Measurements from ENCODE around the gene TRIM67. TPM values are rescaled to one million over a fixed set of nuclear protein-coding genes. Genes with fewer than 3 reads are reported as not detected.

TRIM67 gene
- total and polyA plus RNA-seq, 8 donors, result 0.06 to 1.5 (median 0.77) TPM; not detected in 1

GRCh38 chr1:231236208-231236591 lies 74.3 kb downstream of the TRIM67 start:
- no peaks in the 10 kb centered on the region for H3K9me3 ChIP-seq
- H3K36me3 ChIP-seq, result peaks cover 0 to 24% of the 10 kb centered on the region in 2 donors
- TF ChIP-seq, protein P1, sequence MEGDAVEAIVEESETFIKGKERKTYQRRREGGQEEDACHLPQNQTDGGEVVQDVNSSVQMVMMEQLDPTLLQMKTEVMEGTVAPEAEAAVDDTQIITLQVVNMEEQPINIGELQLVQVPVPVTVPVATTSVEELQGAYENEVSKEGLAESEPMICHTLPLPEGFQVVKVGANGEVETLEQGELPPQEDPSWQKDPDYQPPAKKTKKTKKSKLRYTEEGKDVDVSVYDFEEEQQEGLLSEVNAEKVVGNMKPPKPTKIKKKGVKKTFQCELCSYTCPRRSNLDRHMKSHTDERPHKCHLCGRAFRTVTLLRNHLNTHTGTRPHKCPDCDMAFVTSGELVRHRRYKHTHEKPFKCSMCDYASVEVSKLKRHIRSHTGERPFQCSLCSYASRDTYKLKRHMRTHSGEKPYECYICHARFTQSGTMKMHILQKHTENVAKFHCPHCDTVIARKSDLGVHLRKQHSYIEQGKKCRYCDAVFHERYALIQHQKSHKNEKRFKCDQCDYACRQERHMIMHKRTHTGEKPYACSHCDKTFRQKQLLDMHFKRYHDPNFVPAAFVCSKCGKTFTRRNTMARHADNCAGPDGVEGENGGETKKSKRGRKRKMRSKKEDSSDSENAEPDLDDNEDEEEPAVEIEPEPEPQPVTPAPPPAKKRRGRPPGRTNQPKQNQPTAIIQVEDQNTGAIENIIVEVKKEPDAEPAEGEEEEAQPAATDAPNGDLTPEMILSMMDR (IDR thresholded peaks at IDR 0.05), result no peak
- no peak overlapping the region for H3K4me3 ChIP-seq
- no peak overlapping the region for H3K27ac ChIP-seq
- ATAC-seq (no peak), DNase-seq (no peak)
- H3K4me1 ChIP-seq, result peaks cover 6 to 24% of the 10 kb centered on the region in 2 donors
- no peaks in the 10 kb centered on the region for H3K27me3 ChIP-seq
- intact Hi-C loops (cut with DNase I), result no loop called here

DNA sequence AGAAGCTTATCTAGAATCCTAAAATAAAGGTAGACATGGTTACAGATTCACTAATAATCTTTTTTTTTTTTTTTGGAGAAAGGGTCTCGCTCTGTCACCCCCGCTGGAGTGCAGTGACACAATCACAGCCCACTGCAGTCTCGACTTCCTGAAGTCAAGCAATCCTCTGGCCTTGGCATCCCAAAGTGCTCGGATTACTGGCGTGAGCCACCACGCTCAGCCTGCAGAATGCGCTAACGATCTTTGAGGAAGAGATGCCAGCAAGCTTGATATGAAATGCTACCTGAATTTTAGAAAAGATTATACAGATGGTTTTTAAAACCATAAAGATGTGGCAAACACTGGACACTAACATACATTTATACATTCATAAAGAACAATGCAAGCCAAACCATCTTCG lies 75.1 kb downstream of the TRIM67 start:
- DNase-seq, result peak in 1 of 4 donors; percentile 10
- no peak for ATAC-seq
- H3K4me3 ChIP-seq, result no peak overlapping the region
- H3K36me3 ChIP-seq, result peaks cover 0 to 24% of the 10 kb centered on the region in 2 donors
- no peaks in the 10 kb centered on the region for H3K9me3 ChIP-seq
- H3K27me3 ChIP-seq, result no peaks in the 10 kb centered on the region
- H3K4me1 ChIP-seq, result peaks cover 6 to 27% of the 10 kb centered on the region in 2 donors
- intact Hi-C loops (cut with DNase I), result no loop called here
- no peak overlapping the region for H3K27ac ChIP-seq
- TF ChIP-seq, protein P1 (IDR thresholded peaks at IDR 0.05), result no peak

- no peak for ATAC-seq
- no peak for DNase-seq
- Histone ChIP-seq H3K4me1 (peaks cover 15 to 41% of the 10 kb centered on the region in 2 donors), H3K27ac (no peak overlapping the region), H3K36me3 (peaks cover 0 to 24% of the 10 kb centered on the region in 2 donors), H3K9me3 (no peaks in the 10 kb centered on the region), H3K4me3 (no peak overlapping the region), H3K27me3 (no peaks in the 10 kb centered on the region)
- intact Hi-C loops (cut with DNase I), result no loop called here
- TF ChIP-seq, protein P1 (IDR thresholded peaks at IDR 0.05), result no peak
Measured at GRCh38 chr1:231238298-231238697, 76.4 kb downstream of the TRIM67 start.

DNA sequence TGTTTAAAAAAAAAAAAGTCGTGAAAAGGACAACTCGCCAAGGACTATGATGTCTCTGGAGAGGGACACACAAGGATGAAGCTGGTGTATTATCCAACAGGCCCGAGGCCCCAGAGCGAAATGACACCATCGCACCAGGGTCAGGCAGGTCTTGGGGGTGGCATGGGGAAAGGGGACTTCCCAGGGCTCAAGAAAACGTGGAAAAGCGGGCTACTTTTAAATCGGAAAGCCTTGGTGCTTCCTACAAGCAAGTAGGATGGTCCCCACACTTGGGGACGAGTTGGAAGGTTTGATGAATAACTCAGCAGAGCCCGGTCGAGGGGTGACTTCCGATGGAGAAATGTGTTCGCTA lies 78.6 kb downstream of the TRIM67 start:
- peaks cover 0 to 24% of the 10 kb centered on the region in 2 donors for H3K36me3 ChIP-seq
- H3K4me1 ChIP-seq, result peaks cover 10 to 48% of the 10 kb centered on the region in 2 donors
- TF ChIP-seq, protein P1 (IDR thresholded peaks at IDR 0.05), result no peak
- intact Hi-C loops (cut with DNase I), result no loop called here
- peak; percentile 9 for ATAC-seq
- peak overlapping the region; percentile 71 to 84 for H3K4me3 ChIP-seq
- peak overlapping the region; percentile 69 to 86 for H3K27ac ChIP-seq
- no peaks in the 10 kb centered on the region for H3K9me3 ChIP-seq
- peak in 1 of 4 donors; percentile 10 for DNase-seq
- H3K27me3 ChIP-seq, result no peaks in the 10 kb centered on the region

DNA sequence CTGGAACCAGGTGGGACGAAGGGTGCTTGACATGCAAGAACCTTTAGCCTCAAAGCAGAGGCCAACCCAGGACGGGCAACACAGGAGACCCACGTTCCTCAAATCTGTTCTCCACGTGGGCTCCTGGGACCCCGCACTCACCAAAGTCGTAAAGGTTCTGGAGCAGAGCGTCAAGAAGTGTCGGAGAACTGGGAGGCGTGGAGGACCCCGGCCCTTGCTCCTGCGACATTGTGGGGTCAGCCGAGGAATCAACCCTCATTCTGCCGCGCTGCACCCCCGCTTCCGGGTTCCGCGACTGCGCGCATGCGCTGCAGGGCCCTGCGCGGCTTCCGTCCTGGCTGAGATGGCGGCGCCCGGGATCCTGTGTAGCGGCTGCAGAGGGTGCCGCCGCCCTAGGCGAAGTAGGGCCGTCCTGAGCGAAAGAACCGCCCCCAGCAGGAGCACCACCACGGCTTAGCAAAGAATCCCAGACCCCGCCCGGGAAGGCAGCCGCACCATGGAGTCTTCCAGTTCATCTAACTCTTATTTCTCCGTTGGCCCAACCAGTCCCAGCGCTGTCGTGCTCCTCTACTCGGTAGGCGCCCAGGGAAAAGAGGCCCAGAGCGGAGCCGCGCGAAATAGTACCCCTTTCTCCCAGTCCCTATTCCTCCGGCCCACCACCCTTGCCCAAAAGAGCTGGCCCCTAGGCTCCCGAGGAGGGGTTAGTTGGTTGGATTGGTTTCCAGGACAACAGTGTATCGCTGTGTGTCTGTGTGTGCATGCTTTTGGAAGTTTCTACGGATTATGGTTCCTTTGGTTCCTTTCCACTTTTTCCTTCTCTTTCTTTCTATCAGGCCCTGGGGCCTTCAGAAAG lies 79.3 kb downstream of the TRIM67 start, which contains the start of gene GNPAT:
Gene GNPAT, plus strand, starts transcription at position 330 of the 853 bp plus-strand sequence. Its CDS starts 167 bp downstream, at position 497.
- DNase-seq (peak; percentile 86 to 97 (median 90)), ATAC-seq (peak; percentile 98)
- Histone ChIP-seq H3K9me3 (no peaks in the 10 kb centered on the region), H3K4me1 (peaks cover 10 to 45% of the 10 kb centered on the region in 2 donors), H3K36me3 (peaks cover 0 to 25% of the 10 kb centered on the region in 2 donors), H3K27ac (peak within 1 kb of the TSS; percentile 69 to 86), H3K27me3 (no peaks in the 10 kb centered on the region), H3K4me3 (peak within 1 kb of the TSS; percentile 71 to 84)
- intact Hi-C loops (cut with DNase I), result no loop called here
- TF ChIP-seq, protein P1 (IDR thresholded peaks at IDR 0.05), result no peak
